ENCODE data around the gene CCDC63. TPM values are rescaled to one million over a fixed set of nuclear protein-coding genes. Genes with fewer than 3 reads are reported as not detected.

The CCDC63 gene
- total RNA-seq, 1 experiment from 2014 or later: 0.98 TPM

DNA sequence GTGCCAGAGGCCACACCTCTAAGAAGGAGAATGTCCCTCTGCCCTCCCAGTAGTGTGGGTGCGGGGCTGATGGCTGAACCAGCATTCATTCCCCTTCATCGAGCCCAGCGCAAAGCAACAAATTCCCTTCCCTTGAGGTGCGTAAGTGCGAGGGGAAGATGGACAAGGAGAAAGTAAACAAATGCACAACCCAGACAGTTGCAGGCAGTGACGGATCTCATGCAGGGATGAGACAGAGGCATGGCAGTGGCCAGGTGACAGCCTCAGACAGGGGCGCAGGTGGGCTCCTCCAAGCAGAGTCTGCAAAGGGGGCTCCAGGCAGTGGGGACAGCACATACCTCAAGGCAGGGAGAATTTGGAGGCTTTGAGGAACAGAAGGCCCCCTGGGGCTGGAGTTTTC is 75.9 kb downstream of the CCDC63 start (continued):
- TF ChIP-seq, protein P1, sequence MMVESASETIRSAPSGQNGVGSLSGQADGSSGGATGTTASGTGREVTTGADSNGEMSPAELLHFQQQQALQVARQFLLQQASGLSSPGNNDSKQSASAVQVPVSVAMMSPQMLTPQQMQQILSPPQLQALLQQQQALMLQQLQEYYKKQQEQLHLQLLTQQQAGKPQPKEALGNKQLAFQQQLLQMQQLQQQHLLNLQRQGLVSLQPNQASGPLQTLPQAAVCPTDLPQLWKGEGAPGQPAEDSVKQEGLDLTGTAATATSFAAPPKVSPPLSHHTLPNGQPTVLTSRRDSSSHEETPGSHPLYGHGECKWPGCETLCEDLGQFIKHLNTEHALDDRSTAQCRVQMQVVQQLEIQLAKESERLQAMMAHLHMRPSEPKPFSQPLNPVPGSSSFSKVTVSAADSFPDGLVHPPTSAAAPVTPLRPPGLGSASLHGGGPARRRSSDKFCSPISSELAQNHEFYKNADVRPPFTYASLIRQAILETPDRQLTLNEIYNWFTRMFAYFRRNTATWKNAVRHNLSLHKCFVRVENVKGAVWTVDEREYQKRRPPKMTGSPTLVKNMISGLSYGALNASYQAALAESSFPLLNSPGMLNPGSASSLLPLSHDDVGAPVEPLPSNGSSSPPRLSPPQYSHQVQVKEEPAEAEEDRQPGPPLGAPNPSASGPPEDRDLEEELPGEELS (CRISPR knock-in tag; IDR thresholded peaks at IDR 0.05): no peak
- TF ChIP-seq FOXJ3 (CRISPR knock-in tag; IDR thresholded peaks at IDR 0.05; ENCODE audit: borderline replicate concordance): no peak

DNA sequence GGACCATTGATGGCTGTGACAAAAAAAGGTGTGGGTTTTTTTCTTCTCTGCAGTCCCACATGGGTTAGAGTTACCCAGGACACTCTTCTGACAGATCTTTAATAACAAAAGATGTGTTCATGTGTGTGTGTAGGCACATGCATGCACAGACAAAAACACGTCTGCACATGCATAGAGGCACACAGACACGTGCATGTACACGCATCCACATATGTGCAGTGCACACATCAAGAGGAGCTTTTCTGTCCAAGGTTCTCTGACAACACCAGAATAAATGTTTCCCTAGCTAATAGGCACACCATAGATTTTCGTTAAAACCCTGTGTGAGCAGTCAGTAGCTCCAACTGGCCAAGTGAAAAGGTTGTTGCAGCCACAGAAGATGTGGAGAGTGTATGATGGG is 76.4 kb downstream of the CCDC63 start:
- no peaks in the 10 kb centered on the region; the same call in 1 of the 2 replicates for H3K27me3 Mint-ChIP-seq (ENCODE audit: low read depth)
- DNase-seq (ENCODE audit: low spot score): no peak
- no peaks in the 10 kb centered on the region for H3K9me3 Mint-ChIP-seq
- H3K36me3 Mint-ChIP-seq: no peaks in the 10 kb centered on the region
- peaks cover 28% of the 10 kb centered on the region for H3K4me1 Mint-ChIP-seq
- ChIA-PET CTCF (interaction anchor here (0.6 to 1.0 kb wide), 3 partner anchors 13 to 95 kb away, joined by 3 to 5 read pairs (median 4); no protein-coding TSS in a partner anchor), POLR2A (no interaction called here)
- TF ChIP-seq ZNF263 (CRISPR knock-in tag; IDR thresholded peaks at IDR 0.05; ENCODE audit: low read depth): no peak
- no peak for TF ChIP-seq CBFB (CRISPR knock-in tag; IDR thresholded peaks at IDR 0.05; ENCODE audit: low read depth)
- TF ChIP-seq TP53 (CRISPR knock-in tag; IDR thresholded peaks at IDR 0.05): no peak
- no peak for TF ChIP-seq NFE2L1 (CRISPR knock-in tag; IDR thresholded peaks at IDR 0.05)
- TF ChIP-seq, protein P2, sequence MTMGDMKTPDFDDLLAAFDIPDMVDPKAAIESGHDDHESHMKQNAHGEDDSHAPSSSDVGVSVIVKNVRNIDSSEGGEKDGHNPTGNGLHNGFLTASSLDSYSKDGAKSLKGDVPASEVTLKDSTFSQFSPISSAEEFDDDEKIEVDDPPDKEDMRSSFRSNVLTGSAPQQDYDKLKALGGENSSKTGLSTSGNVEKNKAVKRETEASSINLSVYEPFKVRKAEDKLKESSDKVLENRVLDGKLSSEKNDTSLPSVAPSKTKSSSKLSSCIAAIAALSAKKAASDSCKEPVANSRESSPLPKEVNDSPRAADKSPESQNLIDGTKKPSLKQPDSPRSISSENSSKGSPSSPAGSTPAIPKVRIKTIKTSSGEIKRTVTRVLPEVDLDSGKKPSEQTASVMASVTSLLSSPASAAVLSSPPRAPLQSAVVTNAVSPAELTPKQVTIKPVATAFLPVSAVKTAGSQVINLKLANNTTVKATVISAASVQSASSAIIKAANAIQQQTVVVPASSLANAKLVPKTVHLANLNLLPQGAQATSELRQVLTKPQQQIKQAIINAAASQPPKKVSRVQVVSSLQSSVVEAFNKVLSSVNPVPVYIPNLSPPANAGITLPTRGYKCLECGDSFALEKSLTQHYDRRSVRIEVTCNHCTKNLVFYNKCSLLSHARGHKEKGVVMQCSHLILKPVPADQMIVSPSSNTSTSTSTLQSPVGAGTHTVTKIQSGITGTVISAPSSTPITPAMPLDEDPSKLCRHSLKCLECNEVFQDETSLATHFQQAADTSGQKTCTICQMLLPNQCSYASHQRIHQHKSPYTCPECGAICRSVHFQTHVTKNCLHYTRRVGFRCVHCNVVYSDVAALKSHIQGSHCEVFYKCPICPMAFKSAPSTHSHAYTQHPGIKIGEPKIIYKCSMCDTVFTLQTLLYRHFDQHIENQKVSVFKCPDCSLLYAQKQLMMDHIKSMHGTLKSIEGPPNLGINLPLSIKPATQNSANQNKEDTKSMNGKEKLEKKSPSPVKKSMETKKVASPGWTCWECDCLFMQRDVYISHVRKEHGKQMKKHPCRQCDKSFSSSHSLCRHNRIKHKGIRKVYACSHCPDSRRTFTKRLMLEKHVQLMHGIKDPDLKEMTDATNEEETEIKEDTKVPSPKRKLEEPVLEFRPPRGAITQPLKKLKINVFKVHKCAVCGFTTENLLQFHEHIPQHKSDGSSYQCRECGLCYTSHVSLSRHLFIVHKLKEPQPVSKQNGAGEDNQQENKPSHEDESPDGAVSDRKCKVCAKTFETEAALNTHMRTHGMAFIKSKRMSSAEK (CRISPR knock-in tag; IDR thresholded peaks at IDR 0.05; ENCODE audit: borderline replicate concordance): no peak
- no peak for TF ChIP-seq RORB (CRISPR knock-in tag; IDR thresholded peaks at IDR 0.05)
- TF ChIP-seq, protein P3, sequence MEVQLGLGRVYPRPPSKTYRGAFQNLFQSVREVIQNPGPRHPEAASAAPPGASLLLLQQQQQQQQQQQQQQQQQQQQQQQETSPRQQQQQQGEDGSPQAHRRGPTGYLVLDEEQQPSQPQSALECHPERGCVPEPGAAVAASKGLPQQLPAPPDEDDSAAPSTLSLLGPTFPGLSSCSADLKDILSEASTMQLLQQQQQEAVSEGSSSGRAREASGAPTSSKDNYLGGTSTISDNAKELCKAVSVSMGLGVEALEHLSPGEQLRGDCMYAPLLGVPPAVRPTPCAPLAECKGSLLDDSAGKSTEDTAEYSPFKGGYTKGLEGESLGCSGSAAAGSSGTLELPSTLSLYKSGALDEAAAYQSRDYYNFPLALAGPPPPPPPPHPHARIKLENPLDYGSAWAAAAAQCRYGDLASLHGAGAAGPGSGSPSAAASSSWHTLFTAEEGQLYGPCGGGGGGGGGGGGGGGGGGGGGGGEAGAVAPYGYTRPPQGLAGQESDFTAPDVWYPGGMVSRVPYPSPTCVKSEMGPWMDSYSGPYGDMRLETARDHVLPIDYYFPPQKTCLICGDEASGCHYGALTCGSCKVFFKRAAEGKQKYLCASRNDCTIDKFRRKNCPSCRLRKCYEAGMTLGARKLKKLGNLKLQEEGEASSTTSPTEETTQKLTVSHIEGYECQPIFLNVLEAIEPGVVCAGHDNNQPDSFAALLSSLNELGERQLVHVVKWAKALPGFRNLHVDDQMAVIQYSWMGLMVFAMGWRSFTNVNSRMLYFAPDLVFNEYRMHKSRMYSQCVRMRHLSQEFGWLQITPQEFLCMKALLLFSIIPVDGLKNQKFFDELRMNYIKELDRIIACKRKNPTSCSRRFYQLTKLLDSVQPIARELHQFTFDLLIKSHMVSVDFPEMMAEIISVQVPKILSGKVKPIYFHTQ (CRISPR knock-in tag; IDR thresholded peaks at IDR 0.05): no peak
- H3K27ac Mint-ChIP-seq: no peak overlapping the region
- H3K4me3 Mint-ChIP-seq: no peak overlapping the region
- ATAC-seq: no peak

DNA sequence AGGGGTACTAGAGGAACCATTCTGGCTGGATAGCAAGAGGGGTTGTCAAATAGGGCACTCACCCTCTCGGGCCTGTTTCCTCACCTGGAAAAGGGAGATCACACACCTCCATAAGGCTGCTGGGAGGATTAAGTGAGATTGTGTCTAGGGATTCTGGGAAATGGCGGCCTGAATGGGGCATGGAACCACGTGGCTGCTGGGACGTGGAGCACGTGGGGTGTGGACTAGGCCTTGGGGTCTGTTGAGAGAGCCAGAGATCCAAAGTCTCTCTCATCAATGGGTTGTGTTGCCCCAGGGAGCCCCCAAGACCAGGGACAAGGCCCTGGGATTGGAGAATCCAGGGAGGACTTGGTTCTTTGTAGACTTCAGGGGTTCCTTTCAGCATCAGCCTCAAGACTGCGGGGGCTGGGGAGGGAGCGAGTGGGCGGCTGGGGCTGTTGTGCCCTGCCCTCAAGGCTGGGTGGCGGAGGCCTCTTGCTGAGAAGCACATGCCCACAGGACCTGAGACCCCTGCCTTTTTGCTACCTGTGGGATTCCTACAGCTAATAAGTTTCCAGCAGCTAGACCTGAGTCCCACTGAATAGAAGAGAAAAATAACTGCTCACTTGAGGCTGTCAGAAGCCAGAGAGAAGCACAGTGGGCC is 77.0 kb downstream of the CCDC63 start:
- ChIA-PET POLR2A (interaction anchor here (0.6 kb wide), 1 partner anchor 218 kb away, joined by 6 read pairs; no protein-coding TSS in a partner anchor), CTCF (interaction anchor here (1.0 kb wide), 1 partner anchor 82 kb away, joined by 4 read pairs; no protein-coding TSS in a partner anchor)
- no peaks in the 10 kb centered on the region; the same call in 1 of the 2 replicates for H3K27me3 Mint-ChIP-seq (ENCODE audit: low read depth)
- TF ChIP-seq ATF1 (CRISPR knock-in tag; IDR thresholded peaks at IDR 0.05): no peak
- H3K9me3 Mint-ChIP-seq: no peaks in the 10 kb centered on the region
- DNase-seq (ENCODE audit: low spot score) (no peak), ATAC-seq (no peak)
- no peak overlapping the region for H3K4me3 Mint-ChIP-seq
- peaks cover 30% of the 10 kb centered on the region for H3K4me1 Mint-ChIP-seq
- H3K27ac Mint-ChIP-seq: no peak overlapping the region
- H3K36me3 Mint-ChIP-seq: no peaks in the 10 kb centered on the region

DNA sequence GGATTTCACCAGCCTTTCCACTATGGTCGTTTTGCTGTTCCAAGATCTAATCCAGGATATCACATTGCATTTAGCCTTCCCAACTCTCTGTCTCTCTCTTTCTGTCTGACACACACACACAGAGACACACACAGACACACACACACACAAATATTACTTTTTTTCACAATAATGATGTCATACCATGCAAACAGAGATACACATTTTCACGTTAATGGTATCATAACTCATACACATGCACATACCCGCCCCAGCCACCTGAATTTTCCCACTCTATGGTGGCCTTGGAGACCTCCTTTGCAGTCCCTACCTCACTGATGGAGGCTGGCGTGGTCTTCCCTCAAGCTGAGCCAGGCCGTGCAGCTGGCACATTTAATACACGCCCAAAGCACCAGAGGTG is 80.8 kb downstream of the CCDC63 start:
- POLR2A ChIA-PET: no interaction called here
- Mint-ChIP-seq H3K36me3 (no peaks in the 10 kb centered on the region), H3K4me1 (peaks cover 18% of the 10 kb centered on the region), H3K9me3 (no peaks in the 10 kb centered on the region), H3K4me3 (no peak overlapping the region), H3K27me3 (ENCODE audit: low read depth) (no peaks in the 10 kb centered on the region; the same call in 1 of the 2 replicates), H3K27ac (no peak overlapping the region)
- ATAC-seq: no peak
- CTCF ChIA-PET: no interaction called here
- no peak for DNase-seq (ENCODE audit: low spot score)
- TF ChIP-seq, protein P4, sequence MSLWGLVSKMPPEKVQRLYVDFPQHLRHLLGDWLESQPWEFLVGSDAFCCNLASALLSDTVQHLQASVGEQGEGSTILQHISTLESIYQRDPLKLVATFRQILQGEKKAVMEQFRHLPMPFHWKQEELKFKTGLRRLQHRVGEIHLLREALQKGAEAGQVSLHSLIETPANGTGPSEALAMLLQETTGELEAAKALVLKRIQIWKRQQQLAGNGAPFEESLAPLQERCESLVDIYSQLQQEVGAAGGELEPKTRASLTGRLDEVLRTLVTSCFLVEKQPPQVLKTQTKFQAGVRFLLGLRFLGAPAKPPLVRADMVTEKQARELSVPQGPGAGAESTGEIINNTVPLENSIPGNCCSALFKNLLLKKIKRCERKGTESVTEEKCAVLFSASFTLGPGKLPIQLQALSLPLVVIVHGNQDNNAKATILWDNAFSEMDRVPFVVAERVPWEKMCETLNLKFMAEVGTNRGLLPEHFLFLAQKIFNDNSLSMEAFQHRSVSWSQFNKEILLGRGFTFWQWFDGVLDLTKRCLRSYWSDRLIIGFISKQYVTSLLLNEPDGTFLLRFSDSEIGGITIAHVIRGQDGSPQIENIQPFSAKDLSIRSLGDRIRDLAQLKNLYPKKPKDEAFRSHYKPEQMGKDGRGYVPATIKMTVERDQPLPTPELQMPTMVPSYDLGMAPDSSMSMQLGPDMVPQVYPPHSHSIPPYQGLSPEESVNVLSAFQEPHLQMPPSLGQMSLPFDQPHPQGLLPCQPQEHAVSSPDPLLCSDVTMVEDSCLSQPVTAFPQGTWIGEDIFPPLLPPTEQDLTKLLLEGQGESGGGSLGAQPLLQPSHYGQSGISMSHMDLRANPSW (CRISPR knock-in tag; conservative IDR thresholded peaks at IDR 0.05; ENCODE audit: low read depth): no peak
- TF ChIP-seq TP53 (CRISPR knock-in tag; IDR thresholded peaks at IDR 0.05) (no peak), JAZF1 (CRISPR knock-in tag; IDR thresholded peaks at IDR 0.05) (no peak)
- TF ChIP-seq, protein P5, sequence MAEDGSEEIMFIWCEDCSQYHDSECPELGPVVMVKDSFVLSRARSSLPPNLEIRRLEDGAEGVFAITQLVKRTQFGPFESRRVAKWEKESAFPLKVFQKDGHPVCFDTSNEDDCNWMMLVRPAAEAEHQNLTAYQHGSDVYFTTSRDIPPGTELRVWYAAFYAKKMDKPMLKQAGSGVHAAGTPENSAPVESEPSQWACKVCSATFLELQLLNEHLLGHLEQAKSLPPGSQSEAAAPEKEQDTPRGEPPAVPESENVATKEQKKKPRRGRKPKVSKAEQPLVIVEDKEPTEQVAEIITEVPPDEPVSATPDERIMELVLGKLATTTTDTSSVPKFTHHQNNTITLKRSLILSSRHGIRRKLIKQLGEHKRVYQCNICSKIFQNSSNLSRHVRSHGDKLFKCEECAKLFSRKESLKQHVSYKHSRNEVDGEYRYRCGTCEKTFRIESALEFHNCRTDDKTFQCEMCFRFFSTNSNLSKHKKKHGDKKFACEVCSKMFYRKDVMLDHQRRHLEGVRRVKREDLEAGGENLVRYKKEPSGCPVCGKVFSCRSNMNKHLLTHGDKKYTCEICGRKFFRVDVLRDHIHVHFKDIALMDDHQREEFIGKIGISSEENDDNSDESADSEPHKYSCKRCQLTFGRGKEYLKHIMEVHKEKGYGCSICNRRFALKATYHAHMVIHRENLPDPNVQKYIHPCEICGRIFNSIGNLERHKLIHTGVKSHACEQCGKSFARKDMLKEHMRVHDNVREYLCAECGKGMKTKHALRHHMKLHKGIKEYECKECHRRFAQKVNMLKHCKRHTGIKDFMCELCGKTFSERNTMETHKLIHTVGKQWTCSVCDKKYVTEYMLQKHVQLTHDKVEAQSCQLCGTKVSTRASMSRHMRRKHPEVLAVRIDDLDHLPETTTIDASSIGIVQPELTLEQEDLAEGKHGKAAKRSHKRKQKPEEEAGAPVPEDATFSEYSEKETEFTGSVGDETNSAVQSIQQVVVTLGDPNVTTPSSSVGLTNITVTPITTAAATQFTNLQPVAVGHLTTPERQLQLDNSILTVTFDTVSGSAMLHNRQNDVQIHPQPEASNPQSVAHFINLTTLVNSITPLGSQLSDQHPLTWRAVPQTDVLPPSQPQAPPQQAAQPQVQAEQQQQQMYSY (CRISPR knock-in tag; IDR thresholded peaks at IDR 0.05): no peak
